Left ventricle myocardium superior (tissue), 1 donor: Measurements from ENCODE around the gene JPH3. TPM values are rescaled to one million over a fixed set of nuclear protein-coding genes. Genes with fewer than 3 reads are reported as not detected.
"Not testable (repeated sequence)": the region's sequence is repeated elsewhere in the genome, so short reads cannot be mapped to it uniquely, and the experiment has no call there.

ENCODE experiments used
- ATAC-seq: fragments of 200-7000 bp; cut with Tn5 transposase; one replicate; pipeline ENCODE4 v1.9.1; 2020; ENCODE audit warnings: mild to moderate bottlenecking, moderate library complexity
- DNase-seq: peaks from one replicate; pipeline ENCODE4 v3.0.0-alpha.2; 2020
- intact Hi-C: fragments of 100-400 bp; cut with micrococcal nuclease; formaldehyde crosslinking; loops from one replicate; pipeline ENCODE4 v1.11.0; 2022
- total RNA-seq: library from RNA; stranded (reverse); fragmentation: NEBNext Ultra II Directional; extraction: Animal tissue kit (Norgen Biotek cat#: 25700); gene quantifications from one replicate; pipeline ENCODE4 v1.2.1, GENCODE V29; 2021
- donor health status: DM: no; HTN: yes; CAD: no; lungs with severe emphysema.

The JPH3 gene
- total RNA-seq, 1 donor from 2014 or later, result 0.12 TPM

DNA sequence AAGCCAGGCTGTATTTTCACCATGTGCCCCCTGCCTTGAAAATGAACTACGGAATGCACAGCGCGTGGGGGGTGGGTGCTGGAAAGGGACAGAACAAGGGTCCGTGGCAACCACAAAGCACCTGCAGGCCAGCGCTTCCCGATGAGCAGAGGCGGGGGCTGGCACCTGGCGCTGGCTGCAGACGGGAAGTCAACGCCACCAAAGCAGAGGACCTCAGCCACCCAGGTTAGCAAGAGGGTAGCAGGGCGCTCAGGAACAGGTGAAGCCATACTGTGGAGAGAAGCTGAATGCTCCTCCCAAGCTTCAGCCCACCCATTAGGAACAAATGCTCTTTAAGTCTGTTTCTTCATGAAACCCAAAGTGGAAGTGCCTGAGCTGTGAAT is 98.8 kb downstream of the JPH3 start:
- ATAC-seq, result no peak
- DNase-seq, result no peak
- intact Hi-C loops, result no loop called here

DNA sequence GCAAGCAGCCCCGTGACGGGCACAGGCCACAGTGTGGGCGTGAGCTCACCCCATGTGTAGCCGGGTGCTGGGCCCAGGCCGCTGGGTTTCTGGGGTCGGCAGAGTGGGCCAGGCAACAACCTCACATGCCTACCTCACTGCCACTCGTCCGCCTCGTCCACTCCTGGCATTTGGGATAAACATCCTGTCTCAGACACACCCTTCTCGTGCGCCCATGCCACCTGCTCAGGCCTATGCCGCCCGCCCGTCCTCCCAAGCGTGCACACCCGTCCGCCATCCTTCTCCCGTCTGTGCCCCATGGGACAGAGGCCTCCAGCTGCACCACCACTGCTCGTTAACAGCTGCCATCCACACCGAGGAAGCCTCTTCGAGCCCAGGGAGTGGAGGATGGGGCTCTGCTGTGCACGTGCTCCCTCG is 99.2 kb downstream of the JPH3 start:
- no peak for ATAC-seq
- intact Hi-C loops, result no loop called here

DNA sequence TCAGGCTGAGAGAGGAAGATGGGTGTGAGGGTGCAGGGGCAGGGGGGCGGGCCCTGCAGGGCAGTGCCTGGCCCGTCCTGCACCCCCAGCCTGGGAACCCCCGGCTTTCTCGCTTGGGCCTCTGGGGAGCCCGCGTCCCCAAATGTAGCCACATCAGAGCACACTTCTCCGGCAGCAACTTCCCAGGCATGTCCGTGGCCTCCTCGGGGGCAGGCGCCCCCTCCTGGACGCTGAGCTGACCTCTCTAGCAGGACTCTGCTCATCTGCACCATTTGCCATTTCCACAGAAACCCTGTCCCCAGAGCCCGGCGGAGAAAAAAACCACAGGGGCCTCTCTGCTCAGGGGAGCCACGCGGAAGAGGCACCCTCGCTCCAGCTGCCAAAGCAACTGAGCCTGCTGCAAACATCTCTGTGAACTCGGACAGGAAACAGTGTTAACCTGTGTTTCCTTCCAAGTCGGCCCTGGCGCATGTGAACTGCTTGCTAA is 100.1 kb downstream of the JPH3 start:
- ATAC-seq (peak; percentile 40), DNase-seq (peak; percentile 49)
- intact Hi-C loops, result no loop called here

More for the DNA sequence above, 99.2 kb downstream of the JPH3 start:
- no peak for DNase-seq

DNA sequence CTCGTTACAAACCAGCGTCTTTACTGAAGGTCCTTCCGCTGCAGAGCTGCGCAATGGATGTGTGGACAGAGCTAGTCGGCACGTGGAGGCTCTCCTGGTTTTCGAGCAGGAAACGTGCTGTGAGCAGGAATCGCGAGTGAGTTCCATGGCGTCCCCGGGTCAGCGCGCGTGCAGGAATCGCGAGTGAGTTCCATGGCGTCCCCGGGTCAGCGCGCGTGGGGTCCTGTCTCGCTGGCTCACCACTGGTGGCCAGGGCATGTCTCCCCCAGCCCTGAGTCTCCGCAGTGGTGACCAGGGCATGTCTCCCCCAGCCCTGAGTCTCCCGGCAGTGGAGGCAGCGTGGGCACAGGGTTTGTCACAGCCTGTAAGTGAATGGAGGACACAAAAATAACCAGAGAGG is 100.8 kb downstream of the JPH3 start:
- no peak for ATAC-seq
- intact Hi-C loops, result no loop called here
- DNase-seq, result no peak

DNA sequence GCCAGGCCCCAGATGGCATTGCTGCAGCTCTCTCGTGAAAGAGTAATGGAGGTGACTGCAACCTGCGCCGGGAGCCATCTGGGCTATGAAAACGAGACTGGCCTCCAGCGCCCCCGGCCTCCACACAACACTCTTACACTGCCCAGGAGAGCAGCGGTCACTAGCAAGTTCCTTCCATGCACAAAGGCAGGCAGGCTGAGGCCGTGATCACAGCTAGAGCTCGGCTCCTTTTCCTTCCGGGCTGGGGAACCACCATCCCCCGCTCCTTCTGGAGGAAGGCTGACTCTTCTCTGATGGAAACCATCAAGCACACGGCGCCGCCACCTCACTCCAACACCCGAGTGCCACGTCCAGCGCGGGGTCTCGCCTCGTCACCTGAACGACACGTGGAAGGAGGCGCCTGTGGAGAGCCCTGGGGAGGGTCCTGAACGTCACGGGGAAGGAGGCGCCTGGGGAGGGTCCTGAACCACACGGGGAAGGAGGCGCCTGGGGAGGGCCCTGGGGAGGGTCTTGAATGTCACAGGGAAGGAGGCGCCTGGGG is 101.6 kb downstream of the JPH3 start:
- intact Hi-C loops, result no loop called here
- DNase-seq (no peak), ATAC-seq (no peak)

DNA sequence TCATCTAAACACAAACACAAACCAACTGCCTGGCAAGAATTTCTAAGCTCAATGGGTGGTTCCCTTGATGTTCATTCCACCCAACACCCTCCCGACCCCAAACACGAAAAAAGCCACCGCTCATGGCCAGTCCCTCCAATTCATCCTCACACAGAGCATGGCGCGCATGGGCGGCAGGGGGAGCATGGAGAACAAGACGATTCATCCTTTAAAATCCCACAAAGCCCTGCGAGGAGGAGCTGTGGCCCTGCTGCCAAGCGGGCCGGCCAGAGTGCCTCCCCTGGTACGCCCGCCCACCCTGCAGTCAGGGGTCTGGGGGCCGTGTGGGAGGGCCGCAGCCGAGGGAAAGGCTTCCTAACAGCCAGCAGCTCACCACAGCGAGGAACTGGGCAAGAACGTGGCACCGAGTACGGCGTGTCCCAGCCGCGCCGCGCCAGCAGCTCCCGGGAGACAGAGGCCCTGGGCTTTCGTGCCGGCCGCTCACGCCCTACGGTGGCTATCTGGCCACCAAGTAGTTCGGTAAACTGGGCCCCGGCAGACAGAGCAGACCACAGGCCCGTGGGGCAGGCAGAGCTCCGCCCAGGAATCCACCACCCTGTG is 102.5 kb downstream of the JPH3 start:
- no peak for DNase-seq
- intact Hi-C loops, result no loop called here
- ATAC-seq, result no peak

DNA sequence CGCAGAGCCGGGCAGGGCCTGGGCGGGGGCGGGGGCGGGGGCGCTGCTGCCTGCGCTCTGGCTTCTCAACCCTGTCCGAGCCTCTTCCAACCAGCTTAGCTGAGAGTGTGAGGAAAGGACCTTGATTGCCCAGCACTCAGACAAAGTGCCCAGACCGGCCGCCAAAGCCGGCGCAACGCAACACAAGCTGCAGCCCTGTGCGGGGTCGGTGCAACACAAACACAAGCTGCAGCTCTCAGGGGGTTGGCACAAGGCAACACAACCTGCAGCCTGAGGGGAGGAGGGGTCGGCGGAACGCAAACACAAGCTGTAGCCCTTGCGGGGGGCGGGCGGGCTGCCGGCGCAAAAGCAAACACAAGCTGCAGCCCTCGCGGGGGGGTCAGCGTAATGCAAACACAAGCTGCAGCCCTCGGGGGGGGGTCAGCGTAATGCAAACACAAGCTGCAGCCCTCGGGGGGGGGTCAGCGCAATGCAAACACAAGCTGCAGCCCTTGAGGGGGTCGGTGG is 103.5 kb downstream of the JPH3 start:
- intact Hi-C loops, result no loop called here
- no peak for DNase-seq
- no peak for ATAC-seq

DNA sequence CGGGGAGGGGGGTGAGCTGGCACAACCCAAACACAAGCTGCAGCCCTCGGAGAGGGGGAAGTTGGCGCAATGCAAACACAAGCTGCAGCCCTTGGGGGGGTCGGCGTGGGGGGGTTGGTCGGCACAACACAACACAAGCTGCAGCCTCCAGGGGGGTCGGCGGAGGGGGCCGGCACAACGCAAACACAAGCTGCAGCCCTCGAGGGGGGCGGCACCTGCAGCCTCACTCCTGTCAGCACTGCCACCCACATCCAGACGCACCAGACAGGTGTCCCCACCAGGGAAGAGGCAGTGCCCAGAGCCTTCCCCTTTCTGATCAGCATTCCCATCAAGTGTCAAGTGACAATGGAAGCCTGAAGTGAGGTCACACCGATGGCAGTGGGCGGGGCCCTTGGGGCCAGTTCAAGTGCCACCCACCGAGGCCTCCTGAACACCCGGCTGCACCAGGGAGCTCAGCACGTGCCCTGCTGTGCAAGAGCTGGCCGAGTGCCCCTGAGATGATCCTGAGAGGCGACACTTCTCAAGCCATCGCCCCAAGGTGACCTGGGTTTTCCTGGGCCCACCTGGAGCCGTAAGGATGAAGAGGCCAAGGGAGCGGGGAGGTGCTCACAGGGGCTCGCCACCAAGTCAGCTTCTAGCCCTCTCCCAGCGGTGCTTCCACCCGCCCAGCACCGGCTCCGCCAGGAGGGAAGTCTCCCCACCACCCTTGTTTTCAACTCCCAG is 104.1 kb downstream of the JPH3 start:
- intact Hi-C loops, result no loop called here
- ATAC-seq (no peak), DNase-seq (no peak)

DNA sequence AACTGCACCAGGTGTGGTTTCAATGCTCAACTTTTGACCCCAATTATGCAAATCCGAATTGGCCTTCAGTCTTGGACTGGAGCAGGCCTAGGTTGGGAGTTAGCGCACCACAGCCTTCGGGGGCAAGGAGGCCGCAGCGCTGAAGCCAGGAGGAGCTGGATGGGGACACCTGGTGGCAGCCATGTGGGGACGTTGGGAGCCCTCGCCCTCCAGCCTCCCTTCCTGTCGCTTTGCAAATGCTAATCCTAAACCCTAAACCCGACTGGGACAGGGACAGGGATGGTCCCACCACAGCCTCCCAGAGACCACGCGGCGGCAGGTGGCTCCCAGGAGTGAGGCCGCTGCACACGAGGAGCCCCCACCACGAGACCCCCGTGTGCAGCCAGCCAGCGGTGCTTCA is 104.8 kb downstream of the JPH3 start:
- intact Hi-C loops, result no loop called here
- DNase-seq, result no peak
- ATAC-seq, result no peak

DNA sequence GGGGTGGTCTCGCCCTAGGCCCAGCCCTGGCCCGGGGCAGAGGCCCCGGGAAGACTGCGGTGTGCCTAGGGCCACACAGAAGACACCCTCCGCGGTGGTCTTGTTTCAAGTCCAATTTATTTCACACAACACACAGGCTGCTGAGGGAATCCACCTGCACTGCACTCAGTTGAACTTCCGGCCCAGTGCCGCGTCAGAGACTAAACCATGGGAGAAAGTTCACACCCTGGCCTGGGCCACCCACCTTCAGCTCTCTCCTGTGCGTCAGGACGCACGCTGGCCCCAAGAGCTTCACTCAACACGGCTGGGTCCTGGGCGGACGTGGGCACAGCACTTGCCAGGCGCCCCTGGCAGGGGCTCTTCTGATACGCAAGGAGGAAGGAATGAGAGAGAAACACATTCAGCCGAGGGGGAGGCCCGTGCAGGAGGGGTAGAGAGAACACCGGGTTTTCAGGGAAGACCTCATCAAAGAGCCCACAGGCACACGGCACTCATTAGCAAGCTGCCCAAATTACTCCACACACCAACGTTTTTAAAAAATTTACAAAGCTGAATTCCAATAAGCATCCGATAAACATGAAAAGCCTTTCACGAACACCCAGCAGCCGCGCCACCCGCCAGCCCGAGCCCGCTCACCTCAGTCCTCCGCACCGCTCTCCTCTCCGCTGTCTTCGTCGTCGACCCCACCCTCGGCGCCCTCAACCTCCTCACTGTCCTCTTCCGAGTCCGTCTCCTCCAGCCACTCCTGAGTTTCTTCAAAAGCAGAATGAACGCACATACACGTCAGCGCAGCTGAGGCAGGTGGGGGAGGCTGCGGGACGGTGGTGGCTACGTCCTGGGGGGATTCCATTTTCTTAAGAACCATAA is 105.6 kb downstream of the JPH3 start:
- DNase-seq (no peak), ATAC-seq (no peak)
- intact Hi-C loops, result no loop called here

DNA sequence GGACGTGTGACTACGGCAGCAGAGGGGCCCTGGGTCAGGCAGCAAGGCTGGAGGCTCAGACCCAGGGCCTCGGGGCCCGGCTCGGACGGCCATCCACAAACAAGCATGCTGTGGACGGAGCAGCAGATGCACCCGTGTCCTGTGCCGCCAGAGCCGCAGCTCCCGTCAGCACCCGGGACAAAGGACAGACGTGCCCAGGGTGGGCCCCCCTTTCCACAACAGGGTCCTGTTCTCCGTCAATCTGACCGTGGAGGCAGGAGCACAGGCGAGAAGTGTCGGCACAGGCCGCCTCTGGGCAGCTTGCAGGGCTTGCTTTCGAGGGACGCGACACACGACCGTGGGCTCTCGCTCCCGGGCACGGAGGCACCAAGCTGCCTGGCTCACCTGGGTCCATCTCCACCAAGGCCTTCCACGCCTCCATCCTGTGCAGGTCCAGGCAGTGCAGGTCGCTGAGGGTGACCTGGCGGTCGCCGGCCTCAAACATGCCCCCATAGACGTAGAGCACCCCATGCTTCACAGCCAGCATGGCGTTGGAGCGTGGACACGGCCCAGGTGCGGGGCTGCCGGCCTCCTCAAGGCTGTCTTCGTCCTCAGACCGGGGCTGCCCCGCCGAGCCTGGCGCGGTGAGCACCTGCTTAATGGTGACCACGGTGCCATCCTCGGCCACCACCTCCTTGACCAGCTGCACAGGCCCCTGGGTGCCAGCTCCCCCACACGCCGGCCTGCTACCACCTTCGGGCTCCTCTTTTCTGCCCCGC is 106.8 kb downstream of the JPH3 start:
- ATAC-seq (no peak), DNase-seq (no peak)

DNA sequence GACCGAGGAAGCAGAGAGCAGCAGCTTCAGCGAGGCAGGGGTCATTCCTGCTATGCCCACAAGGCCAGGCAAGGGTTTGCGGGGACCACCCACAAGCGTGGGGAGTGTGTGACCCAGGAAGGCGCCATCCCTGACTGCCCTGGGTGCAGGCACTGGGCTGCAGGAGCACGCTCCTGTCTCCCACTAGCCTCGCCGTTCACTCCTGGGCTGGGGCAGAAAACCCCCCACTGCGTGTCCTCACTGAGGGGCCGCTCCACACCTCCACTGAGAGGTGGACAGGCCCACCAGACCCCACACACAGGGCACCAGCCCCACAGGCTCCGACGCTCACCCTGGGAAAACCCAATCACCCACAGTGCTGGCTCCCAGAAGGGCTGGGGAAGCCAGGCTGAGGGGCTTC is 107.4 kb downstream of the JPH3 start:
- DNase-seq (no peak), ATAC-seq (no peak)
- intact Hi-C loops, result no loop called here

More for the DNA sequence above, 106.8 kb downstream of the JPH3 start:
- intact Hi-C loops, result no loop called here

DNA sequence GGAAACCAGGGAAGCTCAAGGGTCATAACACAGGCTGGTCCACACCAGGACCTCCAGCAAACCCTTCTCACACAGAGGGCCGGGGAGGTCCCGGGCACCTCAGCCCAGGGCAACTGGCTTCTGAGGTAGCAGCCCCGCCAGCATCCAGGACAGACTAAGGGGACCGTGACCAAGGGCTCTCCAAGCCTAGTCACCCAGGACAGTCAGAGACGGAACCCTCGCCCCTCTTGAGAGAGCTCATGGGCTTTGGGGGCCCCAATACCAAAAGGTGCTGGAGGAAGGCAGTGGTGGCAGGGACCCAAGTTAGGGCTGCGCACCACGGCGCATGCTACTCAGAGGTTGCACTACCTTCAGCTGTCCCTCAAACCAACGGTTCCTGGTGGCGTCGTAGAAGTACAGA is 108.6 kb downstream of the JPH3 start:
- intact Hi-C loops, result no loop called here
- ATAC-seq (no peak), DNase-seq (no peak)

DNA sequence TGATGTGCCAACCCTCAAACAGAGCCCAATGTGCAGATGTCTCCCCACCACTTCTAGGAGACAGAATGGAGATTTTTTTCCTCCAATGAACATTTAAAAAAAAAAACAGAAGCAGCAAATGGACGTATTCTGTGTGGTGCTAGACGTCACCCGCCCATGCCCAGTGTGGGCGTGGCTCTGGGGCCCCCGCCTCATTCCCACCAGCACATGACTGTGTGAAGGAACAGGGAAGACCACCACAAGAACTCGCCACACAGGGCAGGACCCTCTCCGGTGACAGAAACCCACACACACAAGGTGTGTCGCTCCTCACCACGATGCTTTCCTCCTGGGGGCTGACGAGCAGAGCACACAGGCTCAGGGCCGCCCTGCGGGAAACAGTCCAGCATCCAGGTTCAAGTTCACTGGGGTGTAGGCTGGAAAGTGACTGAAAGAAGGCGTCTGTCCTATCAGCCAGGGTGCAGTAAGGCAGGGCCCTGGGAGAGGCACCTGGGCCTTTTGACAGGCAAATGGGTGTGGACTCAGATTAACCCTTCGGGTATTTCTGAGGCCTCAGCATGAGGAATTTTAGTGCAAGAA is 110.0 kb downstream of the JPH3 start:
- ATAC-seq (no peak), DNase-seq (no peak)
- intact Hi-C loops, result no loop called here

DNA sequence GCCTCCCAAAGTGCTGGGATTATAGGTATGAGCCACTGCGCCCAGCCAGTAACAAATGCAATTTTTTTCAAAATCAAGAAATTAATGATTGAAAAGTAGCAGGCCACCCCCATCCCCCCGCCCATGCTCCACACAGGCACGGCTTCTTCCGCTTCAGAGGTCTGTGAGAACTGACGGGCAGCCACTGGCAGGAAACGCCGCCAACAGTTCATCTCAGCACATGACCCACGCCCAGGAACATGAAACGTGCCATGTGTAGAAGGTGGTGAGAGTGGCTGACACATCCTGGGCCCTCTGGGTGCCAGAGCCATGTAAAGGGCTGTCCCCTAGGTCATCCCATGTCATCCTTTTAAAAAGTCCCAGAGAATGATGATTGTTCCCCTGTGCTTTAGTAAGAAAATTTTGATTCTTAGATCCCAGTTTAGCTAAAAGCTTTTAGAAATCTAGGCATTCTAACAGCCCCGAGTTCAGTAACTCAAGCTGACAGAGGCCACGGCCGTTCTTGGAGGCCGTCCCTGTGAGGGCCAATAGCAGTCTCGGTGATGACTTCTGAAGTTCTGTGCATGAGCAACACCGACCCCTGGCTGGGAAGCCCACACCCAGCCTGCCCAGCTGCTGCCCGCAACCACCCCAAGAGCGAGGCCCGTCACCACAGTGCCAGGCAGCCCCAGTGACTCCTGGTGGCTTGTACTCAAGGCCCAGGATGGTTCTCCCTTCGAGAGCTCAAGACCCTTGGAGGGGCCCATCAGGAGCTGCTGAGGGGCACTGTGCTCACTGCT is 111.3 kb downstream of the JPH3 start:
- intact Hi-C loops, result no loop called here
- DNase-seq, result no peak
- no peak for ATAC-seq

DNA sequence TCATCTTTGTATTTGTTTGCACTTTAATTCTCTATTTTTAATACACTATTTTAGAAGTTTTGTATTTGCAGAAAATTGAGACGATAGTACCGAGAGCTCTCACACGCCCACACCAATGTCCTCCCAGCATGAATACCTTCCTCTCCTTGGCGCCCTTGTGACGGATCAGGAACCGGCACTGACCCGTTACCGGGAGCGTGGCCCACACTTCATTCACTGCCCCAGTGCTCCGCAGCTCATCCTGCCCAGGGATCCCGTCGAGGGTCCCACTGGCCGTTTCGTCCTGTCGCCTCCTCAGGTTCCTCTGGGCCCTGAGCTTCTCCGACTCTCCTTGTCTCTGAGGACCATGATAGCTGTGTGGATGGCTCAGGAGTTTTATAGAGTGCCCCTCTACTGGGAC is 112.9 kb downstream of the JPH3 start:
- DNase-seq (no peak), ATAC-seq (no peak)
- intact Hi-C loops, result no loop called here

DNA sequence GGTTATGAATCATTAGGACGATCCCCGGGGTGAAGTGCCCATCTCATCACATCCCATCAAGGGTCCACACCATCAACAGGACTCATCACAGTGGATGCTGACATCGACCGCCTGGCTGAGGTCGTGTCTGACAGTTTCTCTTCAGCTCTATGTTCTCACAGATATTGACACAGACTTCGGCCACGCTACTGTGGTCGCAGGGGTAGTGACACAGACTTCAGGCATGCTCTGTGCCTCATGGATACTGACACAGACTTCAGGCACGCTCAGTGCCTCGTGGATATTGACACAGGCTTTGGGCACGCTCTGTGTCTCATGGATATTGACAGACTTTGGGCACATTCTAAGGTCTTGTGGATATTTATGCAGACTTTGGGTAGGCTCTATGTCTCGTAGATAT is 113.3 kb downstream of the JPH3 start:
- DNase-seq, result no peak
- no peak for ATAC-seq
- intact Hi-C loops, result no loop called here

DNA sequence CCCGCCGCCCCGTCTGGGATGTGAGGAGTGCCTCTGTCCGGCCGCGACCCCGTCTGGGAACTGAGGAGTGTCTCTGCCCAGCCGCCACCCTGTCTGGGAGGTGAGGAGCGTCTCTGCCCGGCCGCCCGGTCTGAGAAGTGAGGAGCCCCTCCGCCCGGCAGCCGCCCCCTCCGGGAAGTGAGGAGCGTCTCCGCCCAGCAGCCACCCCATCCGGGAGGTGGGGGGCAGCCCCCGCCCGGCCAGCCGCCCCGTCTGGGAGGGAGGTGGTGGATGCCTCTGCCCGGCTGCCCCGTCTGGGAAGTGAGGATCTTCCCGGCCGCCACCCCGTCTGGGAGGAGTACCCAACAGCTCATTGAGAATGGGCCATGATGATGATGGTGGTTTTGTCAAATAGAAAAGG is 116.5 kb downstream of the JPH3 start:
- DNase-seq, intact Hi-C loops, ATAC-seq: not testable (repeated sequence)
